ENCODE data around the gene EDN1.

GRCh38 chr6:12333128-12333527 lies 43.0 kb downstream of the EDN1 start:
- TF ChIP-seq, protein P1, sequence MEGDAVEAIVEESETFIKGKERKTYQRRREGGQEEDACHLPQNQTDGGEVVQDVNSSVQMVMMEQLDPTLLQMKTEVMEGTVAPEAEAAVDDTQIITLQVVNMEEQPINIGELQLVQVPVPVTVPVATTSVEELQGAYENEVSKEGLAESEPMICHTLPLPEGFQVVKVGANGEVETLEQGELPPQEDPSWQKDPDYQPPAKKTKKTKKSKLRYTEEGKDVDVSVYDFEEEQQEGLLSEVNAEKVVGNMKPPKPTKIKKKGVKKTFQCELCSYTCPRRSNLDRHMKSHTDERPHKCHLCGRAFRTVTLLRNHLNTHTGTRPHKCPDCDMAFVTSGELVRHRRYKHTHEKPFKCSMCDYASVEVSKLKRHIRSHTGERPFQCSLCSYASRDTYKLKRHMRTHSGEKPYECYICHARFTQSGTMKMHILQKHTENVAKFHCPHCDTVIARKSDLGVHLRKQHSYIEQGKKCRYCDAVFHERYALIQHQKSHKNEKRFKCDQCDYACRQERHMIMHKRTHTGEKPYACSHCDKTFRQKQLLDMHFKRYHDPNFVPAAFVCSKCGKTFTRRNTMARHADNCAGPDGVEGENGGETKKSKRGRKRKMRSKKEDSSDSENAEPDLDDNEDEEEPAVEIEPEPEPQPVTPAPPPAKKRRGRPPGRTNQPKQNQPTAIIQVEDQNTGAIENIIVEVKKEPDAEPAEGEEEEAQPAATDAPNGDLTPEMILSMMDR (IDR thresholded peaks at IDR 0.05; ENCODE audit: insufficient read depth, low read depth, low read length), result no peak
- TF ChIP-seq EZH2 (IDR thresholded peaks at IDR 0.05; ENCODE audit: insufficient read depth, low read length), result no peak

Data from astrocyte (in vitro differentiated cells and primary cell).